Measurements from ENCODE around the gene RPS16. TPM values are rescaled to one million over a fixed set of nuclear protein-coding genes. Genes with fewer than 3 reads are reported as not detected.

The RPS16 gene
- total and polyA plus RNA-seq, 4 donors, result 109 to 1,094 (median 218) TPM

DNA sequence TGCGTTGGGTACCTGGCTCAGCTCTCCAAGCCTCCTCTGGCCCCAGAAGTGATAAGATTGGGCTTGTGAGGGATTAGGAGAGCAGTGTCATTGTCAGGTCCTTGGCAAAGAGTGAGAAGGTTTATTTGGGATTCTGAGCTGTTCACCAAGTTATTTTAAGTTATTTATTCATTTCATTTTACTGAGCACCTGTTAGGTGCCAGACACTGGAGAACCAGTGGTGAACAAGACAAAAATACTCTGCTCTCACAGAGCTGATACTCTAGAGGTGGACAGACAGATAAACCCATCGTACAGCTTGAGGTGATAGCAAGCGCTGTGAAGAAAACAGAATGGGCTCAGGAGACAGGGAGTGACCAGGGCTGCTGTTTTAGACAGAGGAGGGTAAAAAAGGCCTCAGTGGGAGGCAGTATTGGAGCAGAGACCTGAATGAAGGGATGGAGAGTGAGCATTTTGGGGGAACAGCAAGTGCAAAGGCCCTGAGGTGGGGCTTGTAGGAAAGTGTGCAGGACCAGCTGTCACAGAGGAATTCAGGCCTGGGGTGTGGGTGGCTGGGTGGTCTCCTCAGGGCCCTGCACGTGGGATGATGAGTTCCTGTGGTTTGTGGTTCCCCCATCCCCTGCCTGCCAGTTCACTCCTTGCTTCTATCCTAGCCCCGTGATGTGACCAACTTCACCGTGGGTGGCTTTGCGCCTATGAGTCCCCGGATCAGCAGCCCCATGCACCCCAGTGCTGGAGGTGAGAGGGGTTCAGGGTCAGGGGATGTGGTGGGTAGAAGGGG lies 36.2 kb upstream of the RPS16 start:
- WGBS, result 91% methylated on average over 8 of the region's 8 CpGs
- H3K4me1 ChIP-seq (ENCODE audit: control insufficient read depth in 4 of 4, insufficient read depth in 4 of 4, low read length in 3 of 4), result no peaks in the 10 kb centered on the region

DNA sequence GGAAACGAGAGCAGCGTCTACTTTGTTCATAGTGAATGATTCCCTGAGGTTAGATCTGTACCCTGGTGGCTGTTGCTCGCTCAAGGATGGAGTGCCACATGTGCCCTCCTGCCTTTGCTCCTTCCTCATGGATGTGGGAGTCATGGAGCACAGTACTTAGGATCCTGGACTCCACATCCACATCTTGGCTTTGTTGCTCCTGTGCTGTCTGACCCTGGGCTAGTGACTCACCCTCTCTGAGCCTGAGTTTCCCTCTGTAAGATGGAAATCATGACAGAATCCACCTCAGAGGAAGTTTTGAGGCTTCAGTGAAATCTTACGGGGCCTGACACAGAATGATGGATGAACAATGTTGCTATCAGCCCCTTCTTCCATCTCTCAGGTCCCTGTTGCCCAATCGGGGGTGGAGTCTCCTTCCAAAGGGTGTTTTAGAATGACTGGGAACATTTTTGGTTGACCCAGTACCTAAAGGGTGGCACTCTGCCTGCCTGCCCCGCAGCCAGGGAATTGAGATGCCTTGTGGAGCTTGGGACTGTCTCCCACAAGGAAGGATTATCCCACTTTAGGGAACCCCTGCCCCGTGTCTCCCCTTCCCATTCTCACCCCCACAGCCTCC lies 35.1 kb upstream of the RPS16 start:
- no peak for DNase-seq (ENCODE audit: low spot score)

More for the DNA sequence above, 36.2 kb upstream of the RPS16 start:
- Histone ChIP-seq H3K27me3 (ENCODE audit: control insufficient read depth in 4 of 4, insufficient read depth in 4 of 4, low read length in 3 of 4) (no peaks in the 10 kb centered on the region), H3K9ac (ENCODE audit: low read depth in 1 of 2, low read length in 2 of 2) (no peak overlapping the region), H3K9me3 (ENCODE audit: control insufficient read depth in 4 of 4, low read length in 3 of 4) (no peaks in the 10 kb centered on the region), H3K36me3 (ENCODE audit: control insufficient read depth in 4 of 4, insufficient read depth in 3 of 4, low read depth in 1 of 4, low read length in 3 of 4) (peaks cover 37 to 93% (median 67%) of the 10 kb centered on the region in 4 donors), H3K4me3 (ENCODE audit: low read depth in 1 of 3, low read length in 3 of 3) (no peak overlapping the region), H3K27ac (ENCODE audit: low read depth in 1 of 2, low read length in 2 of 2) (no peak overlapping the region)
- no peak for DNase-seq (ENCODE audit: low spot score)
- no peak for TF ChIP-seq FOXA2 (IDR thresholded peaks at IDR 0.05)
- TF ChIP-seq, protein P1, sequence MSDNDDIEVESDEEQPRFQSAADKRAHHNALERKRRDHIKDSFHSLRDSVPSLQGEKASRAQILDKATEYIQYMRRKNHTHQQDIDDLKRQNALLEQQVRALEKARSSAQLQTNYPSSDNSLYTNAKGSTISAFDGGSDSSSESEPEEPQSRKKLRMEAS (IDR thresholded peaks at IDR 0.05), result no peak
- TF ChIP-seq EGR1 (IDR thresholded peaks at IDR 0.05; ENCODE audit: low read depth in 2 of 2), result no peak
- no peak for TF ChIP-seq FOXA1 (IDR thresholded peaks at IDR 0.05)
- TF ChIP-seq, protein P2, sequence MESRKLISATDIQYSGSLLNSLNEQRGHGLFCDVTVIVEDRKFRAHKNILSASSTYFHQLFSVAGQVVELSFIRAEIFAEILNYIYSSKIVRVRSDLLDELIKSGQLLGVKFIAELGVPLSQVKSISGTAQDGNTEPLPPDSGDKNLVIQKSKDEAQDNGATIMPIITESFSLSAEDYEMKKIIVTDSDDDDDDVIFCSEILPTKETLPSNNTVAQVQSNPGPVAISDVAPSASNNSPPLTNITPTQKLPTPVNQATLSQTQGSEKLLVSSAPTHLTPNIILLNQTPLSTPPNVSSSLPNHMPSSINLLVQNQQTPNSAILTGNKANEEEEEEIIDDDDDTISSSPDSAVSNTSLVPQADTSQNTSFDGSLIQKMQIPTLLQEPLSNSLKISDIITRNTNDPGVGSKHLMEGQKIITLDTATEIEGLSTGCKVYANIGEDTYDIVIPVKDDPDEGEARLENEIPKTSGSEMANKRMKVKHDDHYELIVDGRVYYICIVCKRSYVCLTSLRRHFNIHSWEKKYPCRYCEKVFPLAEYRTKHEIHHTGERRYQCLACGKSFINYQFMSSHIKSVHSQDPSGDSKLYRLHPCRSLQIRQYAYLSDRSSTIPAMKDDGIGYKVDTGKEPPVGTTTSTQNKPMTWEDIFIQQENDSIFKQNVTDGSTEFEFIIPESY (IDR thresholded peaks at IDR 0.05), result no peak
- no peak for TF ChIP-seq HNF4A (conservative IDR thresholded peaks at IDR 0.05)
- TF ChIP-seq NR2F2 (IDR thresholded peaks at IDR 0.05), result no peak

More for the DNA sequence above, 35.1 kb upstream of the RPS16 start:
- 89% methylated on average over 7 of the region's 7 CpGs for WGBS
- H3K9me3 ChIP-seq (ENCODE audit: control insufficient read depth in 4 of 4, low read length in 3 of 4), result no peaks in the 10 kb centered on the region
- TF ChIP-seq NR2F2 (IDR thresholded peaks at IDR 0.05) (no peak), RXRA (IDR thresholded peaks at IDR 0.05) (no peak), TAF1 (conservative IDR thresholded peaks at IDR 0.05) (no peak), HNF4G (IDR thresholded peaks at IDR 0.05) (no peak), RAD21 (IDR thresholded peaks at IDR 0.05) (no peak), FOXA1 (IDR thresholded peaks at IDR 0.05) (no peak), GABPA (IDR thresholded peaks at IDR 0.05 in 1 of 2, conservative IDR thresholded peaks at IDR 0.05 in 1 of 2) (no peak), YY1 (IDR thresholded peaks at IDR 0.05) (no peak), FOXA2 (IDR thresholded peaks at IDR 0.05) (no peak), HNF4A (conservative IDR thresholded peaks at IDR 0.05) (no peak), SP1 (IDR thresholded peaks at IDR 0.05) (no peak)
- TF ChIP-seq, protein P3, sequence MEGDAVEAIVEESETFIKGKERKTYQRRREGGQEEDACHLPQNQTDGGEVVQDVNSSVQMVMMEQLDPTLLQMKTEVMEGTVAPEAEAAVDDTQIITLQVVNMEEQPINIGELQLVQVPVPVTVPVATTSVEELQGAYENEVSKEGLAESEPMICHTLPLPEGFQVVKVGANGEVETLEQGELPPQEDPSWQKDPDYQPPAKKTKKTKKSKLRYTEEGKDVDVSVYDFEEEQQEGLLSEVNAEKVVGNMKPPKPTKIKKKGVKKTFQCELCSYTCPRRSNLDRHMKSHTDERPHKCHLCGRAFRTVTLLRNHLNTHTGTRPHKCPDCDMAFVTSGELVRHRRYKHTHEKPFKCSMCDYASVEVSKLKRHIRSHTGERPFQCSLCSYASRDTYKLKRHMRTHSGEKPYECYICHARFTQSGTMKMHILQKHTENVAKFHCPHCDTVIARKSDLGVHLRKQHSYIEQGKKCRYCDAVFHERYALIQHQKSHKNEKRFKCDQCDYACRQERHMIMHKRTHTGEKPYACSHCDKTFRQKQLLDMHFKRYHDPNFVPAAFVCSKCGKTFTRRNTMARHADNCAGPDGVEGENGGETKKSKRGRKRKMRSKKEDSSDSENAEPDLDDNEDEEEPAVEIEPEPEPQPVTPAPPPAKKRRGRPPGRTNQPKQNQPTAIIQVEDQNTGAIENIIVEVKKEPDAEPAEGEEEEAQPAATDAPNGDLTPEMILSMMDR (IDR thresholded peaks at IDR 0.05; ENCODE audit: low read depth, low read length, missing input control), result no peak
- TF ChIP-seq, protein P1 (IDR thresholded peaks at IDR 0.05), result no peak
- TF ChIP-seq, protein P2 (IDR thresholded peaks at IDR 0.05), result no peak
- TF ChIP-seq, protein P4, sequence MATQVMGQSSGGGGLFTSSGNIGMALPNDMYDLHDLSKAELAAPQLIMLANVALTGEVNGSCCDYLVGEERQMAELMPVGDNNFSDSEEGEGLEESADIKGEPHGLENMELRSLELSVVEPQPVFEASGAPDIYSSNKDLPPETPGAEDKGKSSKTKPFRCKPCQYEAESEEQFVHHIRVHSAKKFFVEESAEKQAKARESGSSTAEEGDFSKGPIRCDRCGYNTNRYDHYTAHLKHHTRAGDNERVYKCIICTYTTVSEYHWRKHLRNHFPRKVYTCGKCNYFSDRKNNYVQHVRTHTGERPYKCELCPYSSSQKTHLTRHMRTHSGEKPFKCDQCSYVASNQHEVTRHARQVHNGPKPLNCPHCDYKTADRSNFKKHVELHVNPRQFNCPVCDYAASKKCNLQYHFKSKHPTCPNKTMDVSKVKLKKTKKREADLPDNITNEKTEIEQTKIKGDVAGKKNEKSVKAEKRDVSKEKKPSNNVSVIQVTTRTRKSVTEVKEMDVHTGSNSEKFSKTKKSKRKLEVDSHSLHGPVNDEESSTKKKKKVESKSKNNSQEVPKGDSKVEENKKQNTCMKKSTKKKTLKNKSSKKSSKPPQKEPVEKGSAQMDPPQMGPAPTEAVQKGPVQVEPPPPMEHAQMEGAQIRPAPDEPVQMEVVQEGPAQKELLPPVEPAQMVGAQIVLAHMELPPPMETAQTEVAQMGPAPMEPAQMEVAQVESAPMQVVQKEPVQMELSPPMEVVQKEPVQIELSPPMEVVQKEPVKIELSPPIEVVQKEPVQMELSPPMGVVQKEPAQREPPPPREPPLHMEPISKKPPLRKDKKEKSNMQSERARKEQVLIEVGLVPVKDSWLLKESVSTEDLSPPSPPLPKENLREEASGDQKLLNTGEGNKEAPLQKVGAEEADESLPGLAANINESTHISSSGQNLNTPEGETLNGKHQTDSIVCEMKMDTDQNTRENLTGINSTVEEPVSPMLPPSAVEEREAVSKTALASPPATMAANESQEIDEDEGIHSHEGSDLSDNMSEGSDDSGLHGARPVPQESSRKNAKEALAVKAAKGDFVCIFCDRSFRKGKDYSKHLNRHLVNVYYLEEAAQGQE (IDR thresholded peaks at IDR 0.05), result no peak
- TF ChIP-seq, protein P5, sequence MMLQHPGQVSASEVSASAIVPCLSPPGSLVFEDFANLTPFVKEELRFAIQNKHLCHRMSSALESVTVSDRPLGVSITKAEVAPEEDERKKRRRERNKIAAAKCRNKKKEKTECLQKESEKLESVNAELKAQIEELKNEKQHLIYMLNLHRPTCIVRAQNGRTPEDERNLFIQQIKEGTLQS (IDR thresholded peaks at IDR 0.05), result no peak
- no peak overlapping the region for H3K4me3 ChIP-seq (ENCODE audit: low read depth in 1 of 3, low read length in 3 of 3)
- no peaks in the 10 kb centered on the region for H3K4me1 ChIP-seq (ENCODE audit: control insufficient read depth in 4 of 4, insufficient read depth in 4 of 4, low read length in 3 of 4)
- no peak overlapping the region for H3K9ac ChIP-seq (ENCODE audit: low read depth in 1 of 2, low read length in 2 of 2)
- no peaks in the 10 kb centered on the region for H3K27me3 ChIP-seq (ENCODE audit: control insufficient read depth in 4 of 4, insufficient read depth in 4 of 4, low read length in 3 of 4)
- H3K36me3 ChIP-seq (ENCODE audit: control insufficient read depth in 4 of 4, insufficient read depth in 3 of 4, low read depth in 1 of 4, low read length in 3 of 4), result peaks cover 43 to 95% (median 70%) of the 10 kb centered on the region in 4 donors
- no peak overlapping the region for H3K27ac ChIP-seq (ENCODE audit: low read depth in 1 of 2, low read length in 2 of 2)

All from liver (tissue), 9 donors.